ENCODE data around the gene IL1RAP.
"Not testable (repeated sequence)": the region's sequence is repeated elsewhere in the genome, so short reads cannot be mapped to it uniquely, and the experiment has no call there.

The IL1RAP gene

DNA sequence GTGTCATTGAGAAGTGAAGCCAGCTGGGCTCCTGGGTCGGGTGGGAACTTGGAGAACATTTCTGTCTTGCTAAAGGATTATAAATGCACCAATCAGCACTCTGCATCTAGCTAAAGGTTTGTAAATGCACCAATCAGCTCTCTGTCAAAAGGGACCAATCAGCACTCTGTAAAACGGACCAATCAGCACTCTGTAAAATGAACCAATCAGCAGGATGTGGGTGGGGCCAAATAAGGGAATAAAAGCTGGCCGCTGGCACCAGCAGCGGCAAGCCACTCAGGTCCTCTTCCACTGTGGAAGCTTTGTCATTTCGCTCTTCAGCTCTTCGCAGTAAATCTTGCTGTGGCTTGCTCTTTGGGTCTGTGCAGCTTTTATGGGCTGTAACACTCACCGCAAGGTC, 164.0 kb downstream of the IL1RAP start:
- DNase-seq, result not testable (repeated sequence)

DNA sequence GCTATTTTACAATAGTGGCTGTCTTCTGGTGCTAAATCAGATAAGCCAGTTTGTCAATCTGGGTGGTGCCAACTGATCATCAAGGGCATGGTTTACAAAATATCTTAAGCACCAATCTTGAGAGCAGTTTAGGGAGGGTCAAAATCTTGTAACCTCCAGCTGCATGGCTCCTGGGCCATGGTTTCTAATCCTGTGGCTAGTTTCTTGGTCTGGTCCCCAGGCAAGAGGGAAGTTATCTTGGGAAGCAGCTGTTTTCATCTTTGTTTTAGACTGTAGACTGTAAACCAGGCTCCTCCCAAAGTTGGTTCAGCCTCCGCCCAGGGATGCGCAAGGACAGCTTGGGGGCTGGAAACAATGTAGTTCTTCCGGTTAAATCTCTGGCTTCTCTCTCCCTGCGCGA, 166.8 kb downstream of the IL1RAP start:
- no peak for DNase-seq

DNA sequence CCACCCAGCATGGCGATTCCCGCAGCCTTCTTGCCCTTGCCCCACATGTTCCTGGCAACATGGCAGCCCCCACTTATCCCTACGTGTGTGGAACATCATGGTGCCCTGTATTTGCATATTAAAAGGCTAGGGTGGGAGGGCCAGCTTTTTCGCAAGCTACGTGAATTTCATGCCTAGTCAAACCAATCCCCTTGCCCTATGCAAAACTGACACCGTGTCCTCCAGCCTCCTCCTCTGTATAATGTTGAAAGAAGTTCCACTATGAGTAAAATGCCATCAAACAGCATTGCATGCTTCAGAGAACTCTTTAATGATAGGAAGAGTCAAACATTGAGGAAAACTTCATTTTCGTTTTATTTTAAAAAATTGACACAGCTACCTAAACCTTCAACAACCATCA, 170.9 kb downstream of the IL1RAP start:
- DNase-seq, result no peak

DNA sequence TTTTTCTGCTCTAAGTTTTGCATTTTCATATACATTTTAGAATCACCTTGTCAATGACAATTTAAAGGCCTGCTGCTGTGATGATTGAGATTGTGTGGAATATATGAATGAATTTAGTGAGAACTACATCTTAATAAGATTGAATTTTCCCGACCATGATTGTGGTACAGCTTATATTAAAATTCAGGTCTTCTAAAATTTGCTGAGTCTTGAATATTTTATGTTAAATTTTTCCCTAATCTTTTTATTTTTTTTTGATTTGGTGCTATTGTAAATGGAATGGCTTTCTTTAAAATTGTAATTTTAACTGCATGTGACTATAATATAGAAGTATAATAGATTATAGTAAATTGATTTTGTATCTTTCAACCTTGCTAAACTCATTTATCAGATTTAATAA, 172.1 kb downstream of the IL1RAP start:
- DNase-seq, result no peak

DNA sequence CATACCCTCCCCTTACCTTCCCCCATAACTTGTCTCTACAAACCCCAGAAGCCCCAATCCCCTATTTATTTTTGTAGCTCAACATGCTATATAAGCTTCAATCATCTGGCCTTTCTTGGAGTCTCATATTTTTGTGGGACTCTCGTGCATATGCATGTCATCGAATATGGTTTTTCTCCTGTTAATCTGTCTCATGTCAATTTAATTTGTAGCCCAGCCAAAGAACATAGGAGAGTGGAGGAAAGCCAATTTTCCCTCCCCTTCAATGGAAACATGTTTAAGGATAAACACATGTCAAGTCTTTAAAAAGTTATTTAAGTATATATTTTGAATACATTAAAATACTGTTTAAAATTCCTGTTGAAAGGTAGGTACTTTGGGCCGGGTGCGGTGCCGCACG, 176.4 kb downstream of the IL1RAP start:
- no peak for DNase-seq

DNA sequence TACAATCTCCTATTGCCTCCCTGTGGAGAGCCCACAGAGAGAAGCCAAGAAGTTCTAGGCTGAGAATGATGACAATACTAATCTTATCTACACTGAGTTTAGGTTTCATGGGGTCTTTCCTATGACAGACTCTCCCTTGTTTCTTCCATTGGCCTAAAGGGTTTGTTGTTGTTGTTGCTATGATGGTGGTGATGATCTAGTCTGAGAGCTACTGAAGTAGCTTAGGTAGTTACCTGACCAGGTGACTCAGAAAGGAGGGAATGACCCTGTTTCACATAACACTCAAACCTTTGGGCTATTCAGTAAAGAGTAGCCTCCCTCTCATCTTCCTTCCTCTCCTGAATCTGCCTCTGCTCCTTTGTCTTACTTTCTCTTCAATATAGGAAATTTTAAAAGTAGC, 178.4 kb downstream of the IL1RAP start:
- DNase-seq, result no peak

DNA sequence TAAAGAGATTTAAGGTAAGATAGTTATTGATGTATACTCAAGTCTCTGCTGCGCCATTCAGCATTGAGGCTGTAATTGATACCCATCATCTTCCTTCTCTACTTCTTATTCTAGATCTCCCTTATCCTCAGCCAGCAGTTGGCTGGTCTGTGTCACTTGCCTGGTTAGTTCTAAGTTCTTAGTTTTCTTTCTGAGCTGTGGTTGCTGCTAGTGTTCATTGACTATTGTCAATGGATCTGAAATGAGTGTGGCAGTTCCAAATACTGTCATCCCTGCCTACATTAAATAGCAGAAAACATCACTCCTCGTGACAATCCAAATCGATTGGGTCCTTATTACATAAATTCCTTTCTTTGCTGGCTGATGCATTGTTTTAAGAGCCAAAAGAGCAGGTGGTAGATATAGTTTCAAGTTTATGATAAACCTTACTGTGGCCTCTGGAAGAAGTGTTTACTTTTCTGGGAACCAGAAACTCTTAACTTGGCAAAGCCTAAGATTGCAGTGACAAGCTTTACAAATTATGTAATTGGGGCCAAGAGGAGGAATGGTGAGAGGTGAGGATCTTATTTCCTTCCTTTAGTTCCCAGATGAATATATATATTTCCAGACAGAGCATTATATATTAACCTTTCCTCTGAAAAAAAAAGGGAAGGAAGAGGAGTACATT, 180.6 kb downstream of the IL1RAP start:
- DNase-seq, result no peak

DNA sequence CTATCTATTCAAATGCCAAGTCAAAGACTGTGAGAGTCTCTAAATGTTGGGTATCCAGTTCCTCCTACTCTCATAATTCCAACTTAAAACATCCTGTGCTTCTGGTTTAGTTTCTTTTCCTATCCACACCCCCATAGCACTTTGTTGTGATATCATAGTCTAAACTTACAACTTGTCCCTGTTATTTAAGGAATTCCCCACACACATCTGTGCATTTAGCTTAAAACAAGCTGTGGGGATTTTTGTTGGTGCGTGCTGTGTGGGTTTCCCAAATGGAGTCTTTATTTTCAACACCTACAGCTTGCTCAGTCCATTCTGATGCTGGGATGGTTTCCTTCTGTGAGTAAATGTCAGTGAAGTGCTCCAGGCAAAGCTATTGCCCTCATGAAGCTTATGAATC, 181.3 kb downstream of the IL1RAP start:
- no peak for DNase-seq

DNA sequence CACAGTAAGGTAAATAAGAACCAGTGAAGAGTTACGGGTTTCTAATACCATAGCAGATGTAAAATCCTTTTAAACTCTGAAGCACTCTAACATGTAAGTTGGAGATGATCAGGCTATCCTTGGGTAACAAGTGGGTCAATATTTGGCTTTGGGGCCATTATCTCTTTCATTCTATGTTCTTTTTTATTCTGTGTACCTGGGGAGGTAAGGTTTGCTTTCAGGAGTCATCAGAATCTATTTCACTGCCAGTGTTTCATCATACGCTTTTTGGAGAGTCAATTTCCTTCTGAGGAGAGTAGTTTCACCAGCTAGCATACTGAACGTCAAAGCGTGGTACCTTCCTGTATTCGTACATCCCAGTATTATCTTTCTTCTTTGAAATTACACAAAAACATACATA, 182.1 kb downstream of the IL1RAP start:
- no peak for DNase-seq

DNA sequence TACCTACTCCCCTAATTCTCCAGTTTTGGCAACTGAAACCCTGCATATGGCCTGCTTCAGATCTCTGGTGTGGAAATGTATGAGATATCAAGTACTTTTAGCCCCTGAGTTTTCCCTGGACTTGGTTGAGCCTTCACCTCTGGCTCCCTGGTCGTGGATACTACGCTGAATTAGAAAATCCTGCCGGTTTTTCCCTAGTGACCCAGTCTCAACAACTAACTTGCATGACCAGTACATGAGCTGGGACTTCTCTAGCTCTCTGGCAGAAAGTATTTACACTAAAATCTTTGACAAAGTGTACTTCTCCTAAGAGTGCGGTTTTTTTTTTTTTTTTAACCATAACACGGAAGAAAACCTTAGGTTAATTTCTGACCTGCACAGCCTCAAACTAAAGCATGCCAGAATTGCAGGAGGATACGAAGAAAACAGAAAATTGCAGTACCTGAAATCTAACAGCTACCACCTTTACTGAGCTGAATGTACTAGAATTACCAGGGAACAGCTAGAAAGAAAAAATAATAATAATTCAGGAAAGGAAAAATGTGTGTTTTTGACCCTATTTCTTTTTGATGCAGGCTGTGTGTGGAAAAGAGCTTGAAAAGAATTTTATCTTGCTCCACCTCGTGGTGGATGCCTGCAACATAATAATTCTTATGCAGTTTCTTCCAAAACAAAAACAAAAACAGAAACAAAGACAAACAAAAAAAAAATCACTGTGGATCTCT, 183.1 kb downstream of the IL1RAP start:
- no peak for DNase-seq

DNA sequence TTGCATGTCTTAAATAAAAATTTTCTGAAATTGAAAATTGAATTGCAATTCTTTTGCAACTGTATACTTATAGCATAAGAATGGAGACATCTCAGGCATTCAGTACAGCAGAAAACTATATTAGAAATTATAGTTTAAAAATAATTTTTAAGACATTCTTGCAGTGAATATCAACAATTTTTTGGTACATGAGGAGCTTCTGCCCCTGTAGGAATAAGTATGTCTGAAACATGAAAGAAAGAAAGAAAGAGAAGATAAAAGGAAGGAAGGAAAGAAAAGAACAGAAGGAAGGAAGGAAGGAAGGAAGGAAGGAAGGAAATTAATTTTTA, 183.6 kb downstream of the IL1RAP start:
- no peak for DNase-seq

DNA sequence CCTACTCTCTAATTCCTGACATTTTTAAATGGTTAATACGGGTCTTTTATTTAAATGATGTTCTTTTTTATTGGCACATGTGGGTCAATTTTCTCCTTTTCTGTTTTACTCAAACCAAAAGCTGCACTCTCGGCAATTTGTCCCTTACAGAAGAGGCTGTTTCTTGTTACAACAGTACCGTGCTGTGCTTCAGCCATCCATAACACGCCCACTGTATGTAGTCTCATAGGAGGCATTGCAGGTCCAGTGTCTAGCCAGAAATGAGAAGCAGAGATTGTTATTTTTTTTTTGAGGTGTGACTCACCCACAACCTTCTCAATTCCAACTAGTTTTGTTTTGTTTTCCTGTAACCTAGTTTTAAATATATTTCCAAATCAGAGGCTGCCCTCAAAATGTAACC, 184.0 kb downstream of the IL1RAP start:
- no peak for DNase-seq

DNA sequence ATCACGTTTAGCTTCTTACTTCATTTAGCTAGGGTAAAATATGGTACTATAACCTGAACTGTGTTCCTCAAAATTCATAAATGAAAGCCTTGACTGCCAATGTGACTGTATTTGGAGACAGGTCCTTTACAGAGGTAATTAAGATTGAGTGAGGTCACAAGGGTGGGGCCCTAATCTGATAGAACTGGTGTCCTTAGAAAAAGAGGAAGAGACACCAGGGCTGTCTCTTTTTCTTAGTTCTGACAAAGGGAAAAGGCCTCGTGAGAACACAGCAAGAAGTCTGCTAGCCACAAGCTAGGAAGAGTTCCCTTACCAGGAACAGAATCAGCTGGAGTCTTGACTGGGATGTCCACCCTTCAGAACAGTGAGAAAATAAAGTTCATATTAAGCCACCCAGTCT, 185.9 kb downstream of the IL1RAP start:
- DNase-seq, result no peak

DNA sequence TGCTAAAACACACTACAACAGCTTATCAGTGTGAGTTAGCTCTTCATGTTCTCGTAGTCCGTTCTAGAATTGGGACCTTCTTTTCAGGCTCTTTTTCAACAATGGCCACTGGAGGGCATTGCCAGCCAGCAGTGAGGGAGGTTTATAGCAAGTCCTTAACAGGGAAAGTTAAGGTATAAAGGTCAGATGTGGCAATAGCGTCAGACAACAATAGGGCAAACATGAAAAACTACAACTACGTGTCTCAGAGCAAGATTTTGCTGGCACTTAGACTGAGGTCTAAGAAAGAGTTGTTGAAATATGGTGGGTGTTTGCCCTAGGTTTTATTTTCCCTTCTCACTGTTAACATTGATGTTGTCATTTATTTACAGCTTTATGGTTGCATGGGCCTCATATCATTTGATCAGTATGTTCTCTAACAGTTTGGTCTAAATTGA, 187.2 kb downstream of the IL1RAP start:
- peak; percentile 22 for DNase-seq

DNA sequence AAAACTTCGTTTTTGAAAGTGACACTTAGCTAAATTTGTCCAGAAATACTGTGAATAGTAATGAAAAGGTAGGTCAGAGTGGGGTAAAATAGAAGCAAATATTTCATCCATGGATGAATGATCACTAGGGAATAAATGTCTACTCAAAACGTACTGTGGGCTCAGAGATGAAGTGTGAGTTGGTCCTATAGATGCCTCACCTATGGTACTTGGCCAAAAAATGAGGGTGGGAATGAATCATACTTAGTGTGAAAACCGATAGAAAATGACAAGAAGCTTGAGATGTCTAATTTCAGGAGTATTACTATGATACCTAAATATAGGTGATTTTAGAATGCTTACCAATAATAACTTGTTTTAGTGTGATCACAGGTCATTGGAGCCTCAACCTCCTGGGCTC, 192.7 kb downstream of the IL1RAP start:
- DNase-seq, result no peak

Measured in SHP77 treated with DMSO at 0.1 percent for 48 hours (cell line).